ENCODE measurements around the gene SMIM24.

DNA sequence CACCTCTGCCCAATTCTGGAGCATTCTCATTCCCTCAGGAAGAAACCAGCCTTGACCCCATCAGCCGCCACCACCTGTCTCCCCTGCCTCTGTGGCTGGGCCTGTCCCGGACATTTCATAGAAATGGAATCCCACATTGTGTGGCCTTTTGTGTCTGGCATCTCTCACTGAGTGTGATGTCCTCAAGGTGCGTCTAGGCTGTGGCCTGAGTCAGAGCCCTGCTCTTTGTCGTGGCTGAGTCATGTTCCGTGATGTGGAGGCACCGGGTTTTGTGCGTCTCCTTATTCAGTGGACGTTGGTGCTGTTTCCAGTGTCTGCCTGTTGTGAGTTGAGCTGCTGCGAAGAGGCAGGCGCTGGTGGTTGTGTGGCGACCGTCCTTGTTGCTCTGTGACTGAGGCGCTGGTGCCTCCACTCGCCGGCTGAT lies 29.3 kb upstream of the SMIM24 start:
- TF ChIP-seq, protein P1, sequence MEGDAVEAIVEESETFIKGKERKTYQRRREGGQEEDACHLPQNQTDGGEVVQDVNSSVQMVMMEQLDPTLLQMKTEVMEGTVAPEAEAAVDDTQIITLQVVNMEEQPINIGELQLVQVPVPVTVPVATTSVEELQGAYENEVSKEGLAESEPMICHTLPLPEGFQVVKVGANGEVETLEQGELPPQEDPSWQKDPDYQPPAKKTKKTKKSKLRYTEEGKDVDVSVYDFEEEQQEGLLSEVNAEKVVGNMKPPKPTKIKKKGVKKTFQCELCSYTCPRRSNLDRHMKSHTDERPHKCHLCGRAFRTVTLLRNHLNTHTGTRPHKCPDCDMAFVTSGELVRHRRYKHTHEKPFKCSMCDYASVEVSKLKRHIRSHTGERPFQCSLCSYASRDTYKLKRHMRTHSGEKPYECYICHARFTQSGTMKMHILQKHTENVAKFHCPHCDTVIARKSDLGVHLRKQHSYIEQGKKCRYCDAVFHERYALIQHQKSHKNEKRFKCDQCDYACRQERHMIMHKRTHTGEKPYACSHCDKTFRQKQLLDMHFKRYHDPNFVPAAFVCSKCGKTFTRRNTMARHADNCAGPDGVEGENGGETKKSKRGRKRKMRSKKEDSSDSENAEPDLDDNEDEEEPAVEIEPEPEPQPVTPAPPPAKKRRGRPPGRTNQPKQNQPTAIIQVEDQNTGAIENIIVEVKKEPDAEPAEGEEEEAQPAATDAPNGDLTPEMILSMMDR (IDR thresholded peaks at IDR 0.05): no peak
- TF ChIP-seq POLR2A (IDR thresholded peaks at IDR 0.05): no peak

All from right lobe of liver (tissue), 4 donors.